ENCODE data around the gene HOXA11. TPM values are rescaled to one million over a fixed set of nuclear protein-coding genes. Genes with fewer than 3 reads are reported as not detected.

Gene HOXA11
- total RNA-seq, 1 experiment from 2014 or later = not detected

GRCh38 chr7:27175626-27176523 lies 9.2 kb downstream of the HOXA11 start:
- Histone ChIP-seq H2BK15ac (ENCODE audit: low read depth, low read length) (no peak overlapping the region; the same call in 1 of the 2 replicates), H2BK20ac (ENCODE audit: low read depth, low read length, poor library complexity, severe bottlenecking) (no peak overlapping the region), H3K4me1 (ENCODE audit: insufficient read depth, low read length) (no peaks in the 10 kb centered on the region), H4K91ac (ENCODE audit: insufficient read length, low read depth, low read length) (no peak overlapping the region), H3K9me3 (ENCODE audit: control insufficient read depth, low read depth, low read length) (no peaks in the 10 kb centered on the region), H3K79me2 (ENCODE audit: insufficient read depth, low read length) (no peaks in the 10 kb centered on the region), H3K23ac (ENCODE audit: insufficient read length, low read depth, low read length) (no peak overlapping the region), H3K56ac (ENCODE audit: insufficient read length, low read depth, low read length) (no peak overlapping the region), H3T11ph (ENCODE audit: low read length) (no peak overlapping the region), H3K79me1 (ENCODE audit: insufficient read depth, low read depth, low read length, poor library complexity, severe bottlenecking) (no peaks in the 10 kb centered on the region), H4K20me1 (ENCODE audit: control insufficient read depth, insufficient read depth, insufficient read length) (no peaks in the 10 kb centered on the region), H4K5ac (ENCODE audit: insufficient read length, low read depth, low read length) (no peak overlapping the region), H2BK5ac (ENCODE audit: insufficient read length, low read length) (no peak overlapping the region), H3K4me2 (ENCODE audit: insufficient read depth, insufficient read length, low read length) (no peak overlapping the region), H3K23me2 (ENCODE audit: insufficient read length, low read depth, low read length, poor library complexity, severe bottlenecking) (no peaks in the 10 kb centered on the region), H3K18ac (ENCODE audit: insufficient read length, low read depth, low read length) (no peak overlapping the region), H3K9ac (ENCODE audit: extremely low read depth, insufficient read length, low read length) (no peak overlapping the region), H2BK12ac (ENCODE audit: insufficient read length, low read depth, low read length) (no peak overlapping the region), H2AFZ (ENCODE audit: low read length) (no peak overlapping the region), H2BK120ac (ENCODE audit: low read depth, low read length, poor library complexity, severe bottlenecking) (no peak overlapping the region), H3K4ac (ENCODE audit: low read depth, low read length) (no peak overlapping the region), H3K27me3 (ENCODE audit: insufficient read depth, low read length) (peaks cover 99% of the 10 kb centered on the region), H4K8ac (replicated peaks; ENCODE audit: insufficient read length, low read depth, low read length) (no peak overlapping the region), H2AK5ac (ENCODE audit: insufficient read length, low read length) (no peak overlapping the region), H3K27ac (ENCODE audit: insufficient read length, low read depth, low read length) (no peak overlapping the region), H3K14ac (ENCODE audit: insufficient read depth, low read length) (no peak overlapping the region)
- Mint-ChIP-seq H3K27ac (no peak overlapping the region), H3K27me3 (ENCODE audit: low read depth) (peaks cover 98% of the 10 kb centered on the region), H3K9me3 (peaks cover 6 to 23% of the 10 kb centered on the region in 2 experiments; a peak in 4 of 5 replicates), H3K4me3 (no peak overlapping the region), H3K36me3 (ENCODE audit: insufficient read depth in 1 of 3, low read depth in 3 of 3) (no peaks in the 10 kb centered on the region; a peak in 2 of 7 replicates), H3K4me1 (peaks cover 3 to 9% of the 10 kb centered on the region in 2 experiments)
- no CpG with 5 or more reads among the region's 40 CpGs for WGBS (ENCODE audit: extremely low coverage, insufficient read length, low lambda C conversion rate)
- peak; percentile 55 for DNase-seq
- TF ChIP-seq CTCF (conservative IDR thresholded peaks at IDR 0.05) = no peak

All from H9 (cell line).